Measurements from ENCODE around the gene CTDP1.

DNA sequence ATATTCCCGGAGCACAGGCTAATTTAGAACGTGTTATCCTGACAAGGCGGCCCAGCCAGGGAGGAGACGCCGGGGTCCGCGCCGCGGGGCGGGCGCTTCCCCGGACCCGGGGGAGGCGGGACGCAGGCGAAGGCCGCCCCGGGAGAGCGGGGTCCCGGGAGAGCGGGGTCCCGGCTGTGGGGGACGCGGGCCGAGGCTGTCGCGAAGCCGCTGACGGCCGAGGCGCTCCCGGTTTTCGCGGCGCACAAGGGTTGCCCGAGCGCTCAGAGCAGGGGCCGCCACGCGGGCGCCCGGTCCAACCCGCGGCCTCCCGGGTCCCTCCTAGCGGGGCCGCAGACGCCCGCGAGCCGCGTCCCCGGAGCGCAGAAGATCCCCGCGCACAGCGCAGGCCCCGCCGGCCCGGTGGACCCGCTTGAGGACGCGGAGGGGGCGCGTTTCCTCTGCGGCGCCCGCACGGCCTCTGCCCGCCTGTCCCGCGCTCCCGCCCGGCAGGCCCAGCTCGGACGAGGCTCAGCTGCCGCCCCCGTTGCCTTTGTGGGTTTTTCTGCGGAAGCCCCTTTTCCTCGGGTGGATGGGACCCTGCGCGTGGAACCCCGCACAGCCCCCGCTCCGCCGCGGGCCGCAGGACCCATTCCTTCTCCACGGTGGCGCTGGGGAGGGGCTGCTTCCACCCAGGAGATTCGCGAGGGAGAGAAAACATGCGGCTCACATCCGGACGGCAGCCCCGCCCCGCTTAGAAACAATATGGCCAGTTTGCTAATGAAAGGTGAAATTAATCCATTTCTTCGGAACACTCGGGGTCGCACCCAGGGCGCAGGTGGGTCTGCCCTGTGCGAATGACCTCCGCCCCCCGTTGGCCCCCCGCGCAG, 108.5 kb downstream of the CTDP1 start:
- TF ChIP-seq, protein P1, sequence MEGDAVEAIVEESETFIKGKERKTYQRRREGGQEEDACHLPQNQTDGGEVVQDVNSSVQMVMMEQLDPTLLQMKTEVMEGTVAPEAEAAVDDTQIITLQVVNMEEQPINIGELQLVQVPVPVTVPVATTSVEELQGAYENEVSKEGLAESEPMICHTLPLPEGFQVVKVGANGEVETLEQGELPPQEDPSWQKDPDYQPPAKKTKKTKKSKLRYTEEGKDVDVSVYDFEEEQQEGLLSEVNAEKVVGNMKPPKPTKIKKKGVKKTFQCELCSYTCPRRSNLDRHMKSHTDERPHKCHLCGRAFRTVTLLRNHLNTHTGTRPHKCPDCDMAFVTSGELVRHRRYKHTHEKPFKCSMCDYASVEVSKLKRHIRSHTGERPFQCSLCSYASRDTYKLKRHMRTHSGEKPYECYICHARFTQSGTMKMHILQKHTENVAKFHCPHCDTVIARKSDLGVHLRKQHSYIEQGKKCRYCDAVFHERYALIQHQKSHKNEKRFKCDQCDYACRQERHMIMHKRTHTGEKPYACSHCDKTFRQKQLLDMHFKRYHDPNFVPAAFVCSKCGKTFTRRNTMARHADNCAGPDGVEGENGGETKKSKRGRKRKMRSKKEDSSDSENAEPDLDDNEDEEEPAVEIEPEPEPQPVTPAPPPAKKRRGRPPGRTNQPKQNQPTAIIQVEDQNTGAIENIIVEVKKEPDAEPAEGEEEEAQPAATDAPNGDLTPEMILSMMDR (IDR thresholded peaks at IDR 0.05; ENCODE audit: low read length) = no peak
- TF ChIP-seq EZH2 (optimal IDR thresholded peaks at IDR 0.05; ENCODE audit: low read depth, low read length) (no peak), EZH2phosphoT487 (IDR thresholded peaks at IDR 0.05; ENCODE audit: low read length) (no peak)

All from MM.1S (cell line).